DOHH2 (cell line): ENCODE measurements around the gene PTGER2.

ENCODE experiments used
- CTCF ChIP-seq: fragments of 200-600 bp; sonication (generic); IDR thresholded peaks from one replicate; pipeline ENCODE4 v1.5.1; 2014; ENCODE audit warnings: antibody characterized with exemption, mild to moderate bottlenecking, low read depth, low read length; ENCODE audit not compliant: poor library complexity, severe bottlenecking
- EZH2phosphoT487 ChIP-seq: fragments of 200-600 bp; sonication (generic); IDR thresholded peaks from 2 replicates; pipeline ENCODE4 v1.6.1; 2017; ENCODE audit warnings: borderline replicate concordance, mild to moderate bottlenecking, antibody characterized with exemption, low read length, moderate library complexity, mixed read lengths

GRCh38 chr14:52356025-52356424, 41.9 kb downstream of the PTGER2 start:
- no peak for TF ChIP-seq CTCF
- no peak for TF ChIP-seq EZH2phosphoT487
